OCI-M2 (cell line): ENCODE data around the gene REPIN1.

Experiments used
- DNase-seq: peaks from one replicate; lab custom pipeline; 2025; ENCODE audit not compliant: unreplicated experiment; lab: John Stamatoyannopoulos, UW

The REPIN1 gene

GRCh38 chr7:150388709-150389531, 20.3 kb downstream of the REPIN1 start:
- no peak for DNase-seq

GRCh38 chr7:150389532-150389816, 20.9 kb downstream of the REPIN1 start:
- DNase-seq, result no peak

- no peak for DNase-seq
These were observed 21.6 kb downstream of the REPIN1 start for GRCh38 chr7:150390205-150390604.

- no peak for DNase-seq
These were observed 24.7 kb downstream of the REPIN1 start for GRCh38 chr7:150393325-150393724.

GRCh38 chr7:150396426-150396825, 27.8 kb downstream of the REPIN1 start:
- no peak for DNase-seq

GRCh38 chr7:150396851-150397260, 28.2 kb downstream of the REPIN1 start:
- no peak for DNase-seq

GRCh38 chr7:150397346-150398107, 28.9 kb downstream of the REPIN1 start:
- no peak for DNase-seq

GRCh38 chr7:150398108-150398964, 29.7 kb downstream of the REPIN1 start:
- no peak for DNase-seq

- no peak for DNase-seq
These were observed 30.3 kb downstream of the REPIN1 start for GRCh38 chr7:150398965-150399320.

- no peak for DNase-seq
These were observed 30.9 kb downstream of the REPIN1 start for GRCh38 chr7:150399421-150400007.

GRCh38 chr7:150400008-150400787, 31.6 kb downstream of the REPIN1 start:
- no peak for DNase-seq

GRCh38 chr7:150400788-150401423, 32.3 kb downstream of the REPIN1 start:
- no peak for DNase-seq

- DNase-seq, result no peak
These were observed 32.8 kb downstream of the REPIN1 start for GRCh38 chr7:150401424-150401790.

GRCh38 chr7:150401861-150402631, 33.4 kb downstream of the REPIN1 start:
- DNase-seq, result no peak

GRCh38 chr7:150402671-150403321, 34.2 kb downstream of the REPIN1 start:
- DNase-seq, result no peak

GRCh38 chr7:150403376-150404171, 35.0 kb downstream of the REPIN1 start:
- DNase-seq, result no peak

- DNase-seq, result peak; percentile 65
These were observed 35.7 kb downstream of the REPIN1 start for GRCh38 chr7:150404172-150404804.
